Naive thymus-derived CD4-positive, alpha-beta T cell (primary cell): Measurements from ENCODE around the gene WAPL. TPM values are rescaled to one million over a fixed set of nuclear protein-coding genes. Genes with fewer than 3 reads are reported as not detected.

Source experiments
- ATAC-seq: fragments of 150-1000 bp; cut with Tn5 transposase; 2 replicates; pipeline ENCODE4 v1.10.0; 2021; ENCODE audit warnings: mild to moderate bottlenecking, moderate library complexity
- CTCF ChIA-PET: fragments of 350-600 bp; sonication (Branson Sonifier 250); formaldehyde crosslinking; loops from one replicate; lab custom pipeline; 2021; ENCODE audit warnings: antibody characterized with exemption; lab: Charles Lee
- POLR2A ChIA-PET: fragments of 350-600 bp; sonication (Branson Sonifier 250); formaldehyde crosslinking; loops from one replicate; lab custom pipeline; 2021; ENCODE audit warnings: antibody characterized with exemption, inconsistent platforms; lab: Charles Lee
- DNase-seq, 9 donors: peaks; one replicate each; pipeline versions ENCODE4 v3.0.0 to v3.0.0-alpha.2; 2020 to 2022; ENCODE audit warnings: mixed read lengths in 1 of 9
- H3K27ac ChIP-seq: one replicate; pipeline ENCODE4 v1.7.0; 2013; ENCODE audit warnings: mild to moderate bottlenecking, low read depth, low read length, moderate library complexity
- H3K27me3 ChIP-seq, 2 donors: one replicate each; pipeline ENCODE4 v1.7.0; 2013; ENCODE audit warnings: low read length in 2 of 2, mild to moderate bottlenecking in 2 of 2, moderate library complexity in 2 of 2; ENCODE audit not compliant: control insufficient read depth in 2 of 2, insufficient read depth in 2 of 2
- H3K36me3 ChIP-seq, 3 experiments: 1 replicate in 2 of 3; 2 replicates in 1 of 3; pipeline ENCODE4 v1.7.0; 2013; ENCODE audit warnings: low read length in 3 of 3, mild to moderate bottlenecking in 3 of 3, moderate library complexity in 1 of 3; ENCODE audit not compliant: insufficient read depth in 3 of 3, control insufficient read depth in 2 of 3
- H3K4me1 ChIP-seq, 2 donors: one replicate each; pipeline ENCODE4 v1.7.0; 2013; ENCODE audit warnings: low read length in 2 of 2, mild to moderate bottlenecking in 2 of 2, moderate library complexity in 1 of 2; ENCODE audit not compliant: control insufficient read depth in 2 of 2, insufficient read depth in 2 of 2
- H3K4me3 ChIP-seq: 2 replicates; pipeline ENCODE4 v1.7.0; 2013; ENCODE audit warnings: mild to moderate bottlenecking, low read length
- H3K9me3 ChIP-seq, 3 experiments: 1 replicate in 2 of 3; 2 replicates in 1 of 3; pipeline ENCODE4 v1.7.0; 2013; ENCODE audit warnings: low read length in 3 of 3; ENCODE audit not compliant: control insufficient read depth in 2 of 3
- H3K27ac Mint-ChIP-seq, 9 donors: one replicate each; pipeline ENCODE4 v1.8.0; 2020 to 2022; ENCODE audit warnings: mixed read lengths in 9 of 9, mild to moderate bottlenecking in 8 of 9, moderate library complexity in 5 of 9, inconsistent platforms in 2 of 9
- H3K27me3 Mint-ChIP-seq, 5 donors: one replicate each; pipeline ENCODE4 v1.8.0; 2021 to 2022; ENCODE audit warnings: mixed read lengths in 5 of 5, mild to moderate bottlenecking in 1 of 5
- H3K36me3 Mint-ChIP-seq, 5 donors: one replicate each; pipeline ENCODE4 v1.8.0; 2020 to 2022; ENCODE audit warnings: mixed read lengths in 5 of 5, mild to moderate bottlenecking in 3 of 5, inconsistent platforms in 1 of 5
- H3K4me1 Mint-ChIP-seq, 7 donors: one replicate each; pipeline ENCODE4 v1.8.0; 2020 to 2022; ENCODE audit warnings: mixed read lengths in 7 of 7, mild to moderate bottlenecking in 3 of 7, inconsistent platforms in 1 of 7
- H3K4me3 Mint-ChIP-seq, 10 donors: one replicate each; pipeline ENCODE4 v1.8.0; 2020 to 2022; ENCODE audit warnings: mild to moderate bottlenecking in 10 of 10, mixed read lengths in 10 of 10, moderate library complexity in 6 of 10, inconsistent platforms in 2 of 10
- H3K9me3 Mint-ChIP-seq, 11 donors: one replicate each; pipeline ENCODE4 v1.8.0; 2020 to 2022; ENCODE audit warnings: mixed read lengths in 11 of 11, mild to moderate bottlenecking in 4 of 11, inconsistent platforms in 1 of 11, moderate library complexity in 1 of 11
- intact Hi-C, 2 donors: fragments of 100-400 bp; cut with micrococcal nuclease; formaldehyde crosslinking; loops; one replicate each; pipeline ENCODE4 v1.15.1; 2023
- polyA plus RNA-seq, 2 donors: library from polyadenylated mRNA; unstranded; fragments of 300-500 nt; fragmentation: Illumina TruSeq; gene quantifications; one replicate each; pipeline ENCODE4 v1.2.3, GENCODE V29; 2021
- total RNA-seq, 6 experiments: library from RNA in 5 of 6; stranded (reverse) in 5 of 6; gene quantifications; 1 replicate in 5 of 6; 2 replicates in 1 of 6; pipeline ENCODE4 v1.2.3 and lab custom pipeline; 2021 to 2026

WAPL gene
- total and polyA plus RNA-seq, 7 experiments from 2014 or later: 40.3 to 59.2 (median 49.5) TPM

GRCh38 chr10:86393362-86393761 lies 128.2 kb downstream of the WAPL start:
- no peak overlapping the region for H3K4me3 ChIP-seq
- intact Hi-C loops: no loop called here
- Mint-ChIP-seq H3K4me3 (peak overlapping the region in 1 of 10 donors; percentile 18), H3K36me3 (peaks cover 0 to 2% (median 0%) of the 10 kb centered on the region in 5 donors), H3K27ac (peak overlapping the region in 1 of 9 donors; percentile 65), H3K4me1 (peaks cover 0 to 21% (median 10%) of the 10 kb centered on the region in 7 donors), H3K9me3 (peaks cover 0 to 2% (median 0%) of the 10 kb centered on the region in 11 donors), H3K27me3 (peaks cover 6 to 60% (median 8%) of the 10 kb centered on the region in 5 donors)
- no peaks in the 10 kb centered on the region for H3K36me3 ChIP-seq
- no peak overlapping the region for H3K27ac ChIP-seq
- H3K4me1 ChIP-seq: no peaks in the 10 kb centered on the region
- H3K9me3 ChIP-seq: no peaks in the 10 kb centered on the region
- CTCF ChIA-PET: interaction anchor here (1.1 kb wide), 1 partner anchor 18 kb away, joined by 3 read pairs; no protein-coding TSS in a partner anchor
- POLR2A ChIA-PET: no interaction called here
- DNase-seq (no peak), ATAC-seq (no peak)
- no peaks in the 10 kb centered on the region for H3K27me3 ChIP-seq

- POLR2A ChIA-PET: no interaction called here
- Histone ChIP-seq H3K27ac (no peak overlapping the region), H3K9me3 (no peaks in the 10 kb centered on the region), H3K4me3 (no peak overlapping the region), H3K27me3 (no peaks in the 10 kb centered on the region), H3K36me3 (no peaks in the 10 kb centered on the region), H3K4me1 (no peaks in the 10 kb centered on the region)
- Mint-ChIP-seq H3K4me1 (peaks cover 0 to 25% (median 10%) of the 10 kb centered on the region in 7 donors), H3K27ac (no peak overlapping the region), H3K27me3 (peaks cover 11 to 63% (median 14%) of the 10 kb centered on the region in 5 donors), H3K4me3 (no peak overlapping the region), H3K36me3 (peaks cover 0 to 3% (median 0%) of the 10 kb centered on the region in 5 donors), H3K9me3 (peaks cover 0 to 2% (median 0%) of the 10 kb centered on the region in 11 donors)
- CTCF ChIA-PET: no interaction called here
- DNase-seq: no peak
- no peak for ATAC-seq
- intact Hi-C loops: no loop called here
Observed at GRCh38 chr10:86392723-86393094, 128.9 kb downstream of the WAPL start.

- Mint-ChIP-seq H3K36me3 (peaks cover 0 to 3% (median 0%) of the 10 kb centered on the region in 5 donors), H3K4me1 (peaks cover 0 to 25% (median 10%) of the 10 kb centered on the region in 7 donors), H3K9me3 (peaks cover 0 to 2% (median 0%) of the 10 kb centered on the region in 11 donors), H3K27ac (peak overlapping the region in 1 of 9 donors; percentile 59), H3K27me3 (peaks cover 16 to 69% (median 20%) of the 10 kb centered on the region in 5 donors), H3K4me3 (no peak overlapping the region)
- DNase-seq: no peak
- ChIA-PET CTCF (interaction anchor here (0.7 kb wide), 1 partner anchor 8 kb away, joined by 3 read pairs; no protein-coding TSS in a partner anchor), POLR2A (no interaction called here)
- intact Hi-C loops: no loop called here
- ATAC-seq: no peak
- no peak overlapping the region for H3K4me3 ChIP-seq
- H3K36me3 ChIP-seq: no peaks in the 10 kb centered on the region
- H3K9me3 ChIP-seq: no peaks in the 10 kb centered on the region
- H3K4me1 ChIP-seq: no peaks in the 10 kb centered on the region
- H3K27me3 ChIP-seq: no peaks in the 10 kb centered on the region
- H3K27ac ChIP-seq: no peak overlapping the region
Observed at GRCh38 chr10:86391986-86392722, 129.4 kb downstream of the WAPL start.

- Histone ChIP-seq H3K27ac (no peak overlapping the region), H3K36me3 (no peaks in the 10 kb centered on the region), H3K4me3 (no peak overlapping the region), H3K9me3 (no peaks in the 10 kb centered on the region), H3K4me1 (no peaks in the 10 kb centered on the region), H3K27me3 (no peaks in the 10 kb centered on the region)
- intact Hi-C loops: no loop called here
- ChIA-PET POLR2A (no interaction called here), CTCF (interaction anchor here (0.6 to 0.7 kb wide), 2 partner anchors 9 to 11 kb away, joined by 3 read pairs; no protein-coding TSS in a partner anchor)
- ATAC-seq: no peak
- Mint-ChIP-seq H3K4me3 (peak overlapping the region in 1 of 10 donors; percentile 40), H3K27me3 (peaks cover 16 to 70% (median 20%) of the 10 kb centered on the region in 5 donors), H3K27ac (no peak overlapping the region), H3K4me1 (peaks cover 0 to 25% (median 10%) of the 10 kb centered on the region in 7 donors), H3K36me3 (peaks cover 0 to 3% (median 0%) of the 10 kb centered on the region in 5 donors), H3K9me3 (peaks cover 0 to 2% (median 0%) of the 10 kb centered on the region in 11 donors)
- DNase-seq: no peak
Observed at GRCh38 chr10:86391236-86391840, 130.3 kb downstream of the WAPL start.

- Histone ChIP-seq H3K27ac (no peak overlapping the region), H3K36me3 (no peaks in the 10 kb centered on the region), H3K9me3 (no peaks in the 10 kb centered on the region), H3K27me3 (no peaks in the 10 kb centered on the region), H3K4me3 (no peak overlapping the region), H3K4me1 (no peaks in the 10 kb centered on the region)
- H3K4me3 Mint-ChIP-seq: peak overlapping the region in 8 of 10 donors; percentile 6 to 84 (median 56)
- H3K27me3 Mint-ChIP-seq: peaks cover 16 to 70% (median 20%) of the 10 kb centered on the region in 5 donors
- ATAC-seq: no peak
- H3K27ac Mint-ChIP-seq: peak overlapping the region in 2 of 9 donors; percentile 37 to 86
- peaks cover 0 to 2% (median 0%) of the 10 kb centered on the region in 11 donors for H3K9me3 Mint-ChIP-seq
- peaks cover 0 to 25% (median 10%) of the 10 kb centered on the region in 7 donors for H3K4me1 Mint-ChIP-seq
- POLR2A ChIA-PET: no interaction called here
- CTCF ChIA-PET: interaction anchor here (0.6 kb wide), 2 partner anchors 12 to 1471 kb away, joined by 3 to 4 read pairs; no protein-coding TSS in a partner anchor
- intact Hi-C loops: no loop called here
- DNase-seq: no peak
- H3K36me3 Mint-ChIP-seq: peaks cover 0 to 3% (median 0%) of the 10 kb centered on the region in 5 donors
Observed at GRCh38 chr10:86390337-86391120, 131.1 kb downstream of the WAPL start.
